Vagina (tissue), 2 donors: Measurements from ENCODE around the gene GCNT1. TPM values are rescaled to one million over a fixed set of nuclear protein-coding genes. Genes with fewer than 3 reads are reported as not detected.
"Not testable (repeated sequence)": the region's sequence is repeated elsewhere in the genome, so short reads cannot be mapped to it uniquely, and the experiment has no call there.

Experiments used
- DNase-seq, 2 donors: peaks; one replicate each; pipeline ENCODE4 v3.0.0-alpha.2; 2017; ENCODE audit errors: extremely low spot score in 2 of 2
- H3K27ac ChIP-seq: fragments of 200-600 bp; sonication (generic); one replicate; pipeline ENCODE4 v1.5.1; 2019
- H3K27me3 ChIP-seq: fragments of 200-600 bp; sonication (generic); one replicate; pipeline ENCODE4 v1.5.1; 2019
- H3K36me3 ChIP-seq, 2 donors: fragments of 200-600 bp; sonication (generic); one replicate each; pipeline ENCODE4 v1.5.1; 2017 to 2019
- H3K4me1 ChIP-seq: fragments of 200-600 bp; sonication (generic); one replicate; pipeline ENCODE4 v1.5.1; 2019
- H3K4me3 ChIP-seq, 2 donors: fragments of 200-600 bp; sonication (generic); 1 replicate in 1 of 2; 2 replicates in 1 of 2; pipeline ENCODE4 v1.5.1; 2016 to 2019
- H3K9me3 ChIP-seq: fragments of 200-600 bp; sonication (generic); one replicate; pipeline ENCODE4 v1.5.1; 2019
- POLR2A ChIP-seq, 2 donors: fragments of 450-650 bp; IDR thresholded peaks; one replicate each; pipeline ENCODE4 v1.6.1; 2017; ENCODE audit warnings: antibody characterized with exemption in 2 of 2, mild to moderate bottlenecking in 2 of 2, moderate library complexity in 2 of 2
- POLR2AphosphoS5 ChIP-seq, 2 donors: sonication (generic); formaldehyde crosslinking; IDR thresholded peaks; one replicate each; pipeline ENCODE4 v1.9.0; 2017; ENCODE audit warnings: antibody characterized with exemption in 2 of 2, mild to moderate bottlenecking in 2 of 2, low read depth in 1 of 2; ENCODE audit not compliant: insufficient read depth in 1 of 2
- intact Hi-C: fragments of 100-400 bp; cut with DNase I; formaldehyde crosslinking; loops from one replicate; pipeline ENCODE4 v1.15.1; 2023
- total RNA-seq: library from RNA; depleted of rRNA; stranded (reverse); fragments of >200 nt; gene quantifications from one replicate; pipeline ENCODE4 v1.2.3, GENCODE V29; 2016
- TF ChIP-seq, protein P1 (sequence below), 3 experiments: fragments of 450-650 bp in 2 of 3; fragments of 200-600 bp in 1 of 3; sonication (generic) in 1 of 3; IDR thresholded peaks; one replicate each; pipeline ENCODE4 v1.5.1; 2017 to 2019; ENCODE audit warnings: antibody characterized with exemption in 3 of 3, mild to moderate bottlenecking in 2 of 3, moderate library complexity in 2 of 3

The GCNT1 gene
- total RNA-seq, 1 donor from 2014 or later = 8.3 TPM

DNA sequence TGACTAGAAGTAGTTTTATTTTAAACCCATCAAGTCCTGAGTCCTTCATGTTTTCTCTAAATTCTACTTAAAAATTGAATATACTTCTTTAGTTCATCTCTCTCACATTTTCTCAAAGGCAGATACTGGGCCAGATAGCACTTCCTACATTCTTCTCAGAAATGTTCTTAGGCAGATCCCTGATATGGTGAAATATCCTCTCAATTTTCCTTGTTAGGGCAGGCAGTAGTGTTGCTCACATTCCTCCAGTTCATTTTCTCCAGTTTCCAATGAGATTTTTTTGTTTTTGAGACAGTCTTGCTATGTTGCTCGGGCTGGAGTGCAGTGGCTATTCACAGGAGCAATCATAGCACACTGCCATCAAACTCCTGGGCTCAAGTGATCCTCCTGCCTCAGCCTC, 5.7 kb downstream of the GCNT1 start:
- Histone ChIP-seq H3K9me3 (no peaks in the 10 kb centered on the region), H3K27me3 (no peaks in the 10 kb centered on the region), H3K27ac (no peak overlapping the region), H3K4me3 (no peak overlapping the region), H3K4me1 (peaks cover 11% of the 10 kb centered on the region), H3K36me3 (no peaks in the 10 kb centered on the region)
- DNase-seq = no peak
- TF ChIP-seq POLR2AphosphoS5 (IDR thresholded peaks at IDR 0.05; ENCODE audit: insufficient read depth in 1 of 2, low read depth in 1 of 2) = no peak
- TF ChIP-seq POLR2A (IDR thresholded peaks at IDR 0.05) = no peak
- TF ChIP-seq, protein P1, sequence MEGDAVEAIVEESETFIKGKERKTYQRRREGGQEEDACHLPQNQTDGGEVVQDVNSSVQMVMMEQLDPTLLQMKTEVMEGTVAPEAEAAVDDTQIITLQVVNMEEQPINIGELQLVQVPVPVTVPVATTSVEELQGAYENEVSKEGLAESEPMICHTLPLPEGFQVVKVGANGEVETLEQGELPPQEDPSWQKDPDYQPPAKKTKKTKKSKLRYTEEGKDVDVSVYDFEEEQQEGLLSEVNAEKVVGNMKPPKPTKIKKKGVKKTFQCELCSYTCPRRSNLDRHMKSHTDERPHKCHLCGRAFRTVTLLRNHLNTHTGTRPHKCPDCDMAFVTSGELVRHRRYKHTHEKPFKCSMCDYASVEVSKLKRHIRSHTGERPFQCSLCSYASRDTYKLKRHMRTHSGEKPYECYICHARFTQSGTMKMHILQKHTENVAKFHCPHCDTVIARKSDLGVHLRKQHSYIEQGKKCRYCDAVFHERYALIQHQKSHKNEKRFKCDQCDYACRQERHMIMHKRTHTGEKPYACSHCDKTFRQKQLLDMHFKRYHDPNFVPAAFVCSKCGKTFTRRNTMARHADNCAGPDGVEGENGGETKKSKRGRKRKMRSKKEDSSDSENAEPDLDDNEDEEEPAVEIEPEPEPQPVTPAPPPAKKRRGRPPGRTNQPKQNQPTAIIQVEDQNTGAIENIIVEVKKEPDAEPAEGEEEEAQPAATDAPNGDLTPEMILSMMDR (IDR thresholded peaks at IDR 0.05) = no peak
- intact Hi-C loops = loop anchor here (10.0 kb wide), 1 partner anchor 50 kb away; no protein-coding TSS in a partner anchor

DNA sequence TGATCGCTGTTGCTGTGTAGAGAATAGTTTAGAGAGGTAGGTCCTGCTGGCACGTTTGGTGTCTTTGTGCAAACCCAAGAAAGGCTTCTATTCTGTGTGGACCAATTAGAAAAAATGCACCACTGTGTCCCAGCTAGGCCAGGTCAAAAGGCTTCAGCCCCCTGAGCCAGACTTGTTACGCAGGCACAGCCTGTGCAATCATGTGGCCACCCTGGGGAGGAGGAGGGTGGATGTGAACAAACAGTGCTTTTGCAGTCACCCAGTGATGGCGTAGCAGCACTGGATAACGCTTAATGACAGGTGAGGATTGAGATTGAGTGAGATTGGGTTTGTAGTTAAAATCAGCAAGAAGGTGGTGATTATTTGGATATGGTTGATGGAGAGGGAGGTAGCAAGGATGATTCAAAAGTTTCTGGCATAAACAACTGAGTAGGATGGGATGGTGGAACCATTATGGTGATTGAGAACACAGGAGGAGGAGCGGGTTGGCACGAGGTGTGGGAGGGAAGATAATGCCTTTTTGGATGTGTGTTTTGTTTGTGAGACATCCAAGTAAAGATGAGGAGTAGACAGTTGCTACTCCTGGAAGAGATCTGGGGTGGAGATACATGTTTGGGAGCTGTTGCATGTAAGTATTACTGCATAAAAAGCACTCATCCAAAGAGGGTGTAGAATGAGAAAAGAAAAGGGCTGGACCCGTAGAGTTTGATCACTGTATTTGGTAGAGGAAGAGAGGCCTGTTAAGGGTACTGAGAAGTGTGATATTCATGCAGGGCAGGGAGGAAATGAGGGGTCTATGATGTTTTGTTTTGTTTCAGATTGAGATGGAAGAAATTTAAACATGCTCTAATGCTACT, 6.7 kb downstream of the GCNT1 start:
- TF ChIP-seq POLR2AphosphoS5 (IDR thresholded peaks at IDR 0.05; ENCODE audit: insufficient read depth in 1 of 2, low read depth in 1 of 2) (no peak), POLR2A (IDR thresholded peaks at IDR 0.05) (no peak)
- TF ChIP-seq, protein P1 (IDR thresholded peaks at IDR 0.05) = no peak
- Histone ChIP-seq H3K9me3 (no peaks in the 10 kb centered on the region), H3K27ac (no peak overlapping the region), H3K27me3 (no peaks in the 10 kb centered on the region), H3K4me3 (no peak overlapping the region), H3K36me3 (no peaks in the 10 kb centered on the region), H3K4me1 (peaks cover under 1% of the 10 kb centered on the region)
- no peak for DNase-seq
- intact Hi-C loops = loop anchor here (10.0 kb wide), 1 partner anchor 49 kb away; no protein-coding TSS in a partner anchor

DNA sequence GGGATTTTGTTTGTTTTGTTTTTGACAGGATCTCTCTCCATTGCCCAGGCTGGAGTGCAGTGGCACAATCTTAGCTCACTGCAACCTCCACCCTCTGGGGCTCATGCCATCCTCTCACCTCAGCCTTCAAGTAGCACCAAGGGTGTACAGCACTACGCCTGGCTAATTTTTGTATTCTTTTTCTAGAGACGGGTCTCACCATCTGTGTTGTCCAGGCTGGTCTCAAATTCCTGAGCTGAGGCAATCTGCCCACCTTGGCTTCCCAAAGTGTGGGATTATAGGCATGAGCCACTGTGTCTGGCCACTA, 7.3 kb downstream of the GCNT1 start:
- TF ChIP-seq POLR2A (IDR thresholded peaks at IDR 0.05) (no peak), POLR2AphosphoS5 (IDR thresholded peaks at IDR 0.05; ENCODE audit: insufficient read depth in 1 of 2, low read depth in 1 of 2) (no peak)
- TF ChIP-seq, protein P1 (IDR thresholded peaks at IDR 0.05) = no peak
- Histone ChIP-seq H3K27ac (no peak overlapping the region), H3K9me3 (no peaks in the 10 kb centered on the region), H3K36me3 (no peaks in the 10 kb centered on the region), H3K4me3 (no peak overlapping the region), H3K4me1 (no peaks in the 10 kb centered on the region), H3K27me3 (no peaks in the 10 kb centered on the region)
- intact Hi-C loops = loop anchor here (10.0 kb wide), 1 partner anchor 49 kb away; no protein-coding TSS in a partner anchor
- no peak for DNase-seq

DNA sequence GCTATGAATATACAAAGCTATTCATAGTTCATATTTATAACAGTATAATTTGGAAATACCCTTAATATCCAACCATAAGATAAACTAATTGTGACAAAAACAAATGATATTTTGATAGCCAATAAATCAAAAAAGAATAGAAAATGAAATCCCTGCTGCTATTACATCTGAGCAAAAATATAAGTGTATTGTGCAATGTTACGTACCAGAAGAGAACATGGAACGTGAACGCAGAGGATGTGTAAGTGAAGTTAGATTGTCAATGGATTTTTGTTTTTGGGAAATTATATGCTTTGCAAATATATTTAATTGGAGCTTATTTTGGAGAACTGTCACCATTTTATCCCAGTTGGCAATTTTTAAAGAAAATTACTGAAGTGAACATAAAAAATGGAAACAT, 15.4 kb downstream of the GCNT1 start:
- H3K27ac ChIP-seq = no peak overlapping the region
- intact Hi-C loops = no loop called here
- DNase-seq = no peak
- TF ChIP-seq POLR2AphosphoS5 (IDR thresholded peaks at IDR 0.05; ENCODE audit: insufficient read depth in 1 of 2, low read depth in 1 of 2) (no peak), POLR2A (IDR thresholded peaks at IDR 0.05) (no peak)
- TF ChIP-seq, protein P1 (IDR thresholded peaks at IDR 0.05) = no peak
- no peak overlapping the region for H3K4me3 ChIP-seq
- H3K36me3 ChIP-seq = no peaks in the 10 kb centered on the region
- H3K9me3 ChIP-seq = no peaks in the 10 kb centered on the region
- no peaks in the 10 kb centered on the region for H3K27me3 ChIP-seq
- no peaks in the 10 kb centered on the region for H3K4me1 ChIP-seq

DNA sequence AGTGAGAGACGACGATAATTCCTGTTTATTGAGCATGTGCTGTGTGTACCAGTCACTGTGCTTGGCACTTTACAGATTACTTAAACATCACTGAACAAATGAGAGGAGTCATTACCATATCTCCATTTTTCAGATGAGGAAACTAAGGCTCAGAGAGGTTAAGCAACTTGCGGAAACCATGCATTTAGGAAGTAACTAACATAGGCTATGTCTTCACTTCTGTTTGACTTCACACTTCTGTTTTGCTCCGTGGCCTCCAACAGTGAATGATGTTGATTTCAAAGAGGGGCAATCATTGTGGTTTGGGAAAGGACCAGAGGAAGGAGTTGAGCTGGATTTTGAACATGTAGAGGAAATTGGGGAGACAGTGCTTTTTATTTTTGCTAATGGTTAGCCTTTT, 16.7 kb downstream of the GCNT1 start:
- Histone ChIP-seq H3K9me3 (no peaks in the 10 kb centered on the region), H3K4me3 (no peak overlapping the region), H3K4me1 (no peaks in the 10 kb centered on the region), H3K27me3 (no peaks in the 10 kb centered on the region), H3K36me3 (no peaks in the 10 kb centered on the region), H3K27ac (no peak overlapping the region)
- intact Hi-C loops = no loop called here
- DNase-seq = no peak
- TF ChIP-seq, protein P1 (IDR thresholded peaks at IDR 0.05) = no peak
- TF ChIP-seq POLR2A (IDR thresholded peaks at IDR 0.05) (no peak), POLR2AphosphoS5 (IDR thresholded peaks at IDR 0.05; ENCODE audit: insufficient read depth in 1 of 2, low read depth in 1 of 2) (no peak)

DNA sequence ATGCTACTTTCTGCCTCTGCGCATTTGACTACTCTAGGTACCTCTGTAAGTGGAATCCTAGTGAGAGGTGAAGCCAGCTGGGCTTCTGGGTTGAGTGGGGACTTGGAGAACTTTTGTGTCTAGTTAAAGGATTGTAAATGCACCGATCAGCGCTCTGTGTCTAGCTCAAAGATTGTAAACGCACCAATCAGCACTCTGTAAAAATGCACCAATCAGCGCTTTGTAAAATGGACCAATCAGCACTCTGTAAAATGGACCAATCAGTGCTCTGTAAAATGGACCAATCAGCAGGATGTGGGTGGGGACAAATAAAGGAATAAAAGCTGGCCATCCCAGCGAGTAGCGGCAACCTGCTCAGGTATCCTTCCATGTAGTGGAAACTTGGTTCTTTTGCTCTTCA, 18.8 kb downstream of the GCNT1 start:
- H3K27ac ChIP-seq, intact Hi-C loops, H3K36me3 ChIP-seq, H3K27me3 ChIP-seq, H3K4me3 ChIP-seq, DNase-seq, H3K4me1 ChIP-seq, H3K9me3 ChIP-seq: not testable (repeated sequence)
